ENCODE data around the gene TBX18. TPM values are rescaled to one million over a fixed set of nuclear protein-coding genes. Genes with fewer than 3 reads are reported as not detected.

TBX18 gene
- total RNA-seq, 1 experiment from 2014 or later: not detected

- in situ Hi-C loops (cut with HindIII; ENCODE audit: low sequenced_read_pairs): no loop called here
- no peak for DNase-seq (ENCODE audit: low spot score)
These were observed 118.7 kb downstream of the TBX18 start for GRCh38 chr6:84645563-84646266.

- DNase-seq (ENCODE audit: low spot score): no peak
- in situ Hi-C loops (cut with HindIII; ENCODE audit: low sequenced_read_pairs): no loop called here
These were observed 119.4 kb downstream of the TBX18 start for GRCh38 chr6:84645000-84645399.

- in situ Hi-C loops (cut with HindIII; ENCODE audit: low sequenced_read_pairs): no loop called here
These were observed 120.6 kb downstream of the TBX18 start for GRCh38 chr6:84643778-84644177.

GRCh38 chr6:84641076-84641475 lies 123.3 kb downstream of the TBX18 start:
- DNase-seq (ENCODE audit: low spot score): no peak
- in situ Hi-C loops (cut with HindIII; ENCODE audit: low sequenced_read_pairs): no loop called here

More at GRCh38 chr6:84643778-84644177, 120.6 kb downstream of the TBX18 start:
- no peak for DNase-seq (ENCODE audit: low spot score)

GRCh38 chr6:84639396-84639795 lies 125.0 kb downstream of the TBX18 start:
- in situ Hi-C loops (cut with HindIII; ENCODE audit: low sequenced_read_pairs): no loop called here
- no peak for DNase-seq (ENCODE audit: low spot score)

GRCh38 chr6:84638286-84638685 lies 126.1 kb downstream of the TBX18 start:
- in situ Hi-C loops (cut with HindIII; ENCODE audit: low sequenced_read_pairs): no loop called here
- DNase-seq (ENCODE audit: low spot score): no peak

Measured in G401 (cell line).